HG03103 (cell line): ENCODE measurements around the gene CCDC73.
"Not testable (repeated sequence)": the region's sequence is repeated elsewhere in the genome, so short reads cannot be mapped to it uniquely, and the experiment has no call there.

Experiments used
- ATAC-seq: cut with Tn5 transposase; IDR thresholded peaks from one replicate; pipeline ENCODE4 v1.9.1; 2021; ENCODE audit warnings: low read depth; ENCODE audit not compliant: unreplicated experiment

Gene CCDC73

GRCh38 chr11:32809313-32809712 lies 14.9 kb upstream of the CCDC73 start:
- peak; percentile 90 for ATAC-seq

DNA sequence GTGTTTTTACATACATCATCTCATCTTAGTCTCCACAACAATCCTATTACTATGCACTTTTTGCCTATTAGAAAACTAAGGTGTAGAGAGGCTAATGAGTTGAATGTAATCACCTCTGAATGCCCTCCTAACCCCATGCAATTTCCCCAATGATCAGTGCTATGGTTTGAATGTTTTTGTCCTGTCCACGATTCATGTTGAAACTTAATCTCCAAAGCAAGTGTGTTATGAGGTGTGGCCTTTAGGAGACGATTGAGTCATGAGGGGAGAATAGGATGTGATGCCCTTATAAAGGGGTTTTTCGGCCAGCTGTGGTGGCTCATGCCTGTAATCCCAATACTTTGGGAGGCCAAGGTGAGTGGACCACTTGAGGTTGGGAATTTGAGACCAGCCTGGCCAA lies 2.0 kb upstream of the CCDC73 start:
- ATAC-seq = no peak

DNA sequence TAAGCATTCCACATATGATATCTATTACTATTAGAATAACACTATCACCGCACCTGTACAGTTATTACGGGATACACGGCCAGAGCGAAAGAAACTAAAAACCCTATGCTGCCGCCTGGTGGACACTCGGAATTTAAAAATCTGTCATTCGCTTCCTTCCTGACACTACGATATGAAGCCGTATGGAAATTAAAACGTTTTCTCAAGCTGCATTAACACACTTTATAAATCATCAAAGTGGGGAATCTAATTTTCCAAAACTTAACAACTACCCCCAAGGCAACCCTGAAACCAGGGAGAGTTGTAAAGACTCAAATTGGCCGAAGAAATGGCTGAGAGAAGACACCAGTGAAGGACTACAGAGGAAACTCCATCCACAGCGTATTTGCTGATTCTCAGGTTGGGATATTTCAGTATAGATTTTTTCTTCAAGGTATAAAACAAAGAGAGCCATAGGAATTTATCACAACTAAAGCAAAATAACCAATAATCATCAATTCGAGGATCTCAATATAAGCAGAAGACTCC lies 1.4 kb downstream of the CCDC73 start:
- ATAC-seq = peak; percentile 69

DNA sequence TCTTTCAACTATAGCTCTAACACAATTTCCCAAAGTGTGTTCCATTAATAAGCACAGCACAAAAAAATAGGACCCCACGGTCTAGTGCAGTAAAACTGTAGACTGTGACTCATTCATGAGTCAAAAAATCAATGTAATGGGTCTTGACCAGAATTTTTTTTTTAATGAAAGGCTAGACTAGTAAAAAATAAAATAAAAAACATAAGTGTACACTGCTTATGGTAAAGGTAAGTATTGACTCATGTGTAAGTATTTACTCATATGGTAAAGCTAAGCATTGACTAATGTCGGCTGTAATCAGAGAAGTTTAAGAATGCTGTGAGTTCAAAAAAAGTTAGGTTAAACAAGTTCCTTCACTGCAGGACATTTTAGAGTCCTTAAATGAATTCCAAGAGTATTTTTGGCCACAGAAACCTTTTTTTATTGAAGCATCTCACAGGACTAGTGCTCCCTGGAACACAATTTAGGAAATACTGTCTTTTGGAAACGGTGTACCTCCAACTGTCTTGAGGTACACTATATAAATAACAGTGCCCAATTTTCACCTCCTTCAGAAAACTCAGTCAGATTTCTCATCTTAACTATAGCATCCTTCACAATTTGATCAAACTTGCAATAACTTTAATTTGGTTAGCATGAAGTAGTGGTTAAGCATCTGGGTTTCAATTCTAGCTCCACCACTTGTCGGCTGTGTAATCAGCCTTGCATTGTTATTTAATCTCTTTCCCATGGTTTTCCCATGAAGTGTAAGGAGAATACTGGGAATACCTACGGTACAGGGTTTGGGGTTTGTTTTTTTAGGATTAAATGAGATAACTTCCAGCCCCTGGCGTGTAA lies 2.1 kb downstream of the CCDC73 start:
- no peak for ATAC-seq

GRCh38 chr11:32790916-32791315 lies 3.5 kb downstream of the CCDC73 start:
- ATAC-seq = no peak

DNA sequence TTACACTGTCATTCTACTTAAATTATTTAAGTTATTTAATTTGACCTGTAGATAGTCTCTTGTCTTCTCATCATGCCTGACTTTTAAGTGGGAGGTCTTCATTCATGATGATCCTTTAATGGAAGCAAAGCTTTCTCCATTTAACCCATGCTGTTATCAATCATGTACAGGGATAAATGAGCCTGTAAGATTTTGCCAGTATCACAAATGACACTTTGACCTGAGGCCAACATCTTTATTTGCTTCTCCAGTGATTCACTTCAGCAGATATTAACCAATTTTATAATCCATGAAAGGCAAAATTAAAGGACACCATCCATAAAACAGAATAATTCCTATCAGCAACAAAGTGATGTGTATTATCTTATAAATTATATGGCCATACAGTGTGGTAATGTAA lies 7.7 kb downstream of the CCDC73 start:
- no peak for ATAC-seq

GRCh38 chr11:32785262-32785661 lies 9.2 kb downstream of the CCDC73 start:
- no peak for ATAC-seq

- no peak for ATAC-seq
Observed at GRCh38 chr11:32781721-32782120, 12.7 kb downstream of the CCDC73 start.

DNA sequence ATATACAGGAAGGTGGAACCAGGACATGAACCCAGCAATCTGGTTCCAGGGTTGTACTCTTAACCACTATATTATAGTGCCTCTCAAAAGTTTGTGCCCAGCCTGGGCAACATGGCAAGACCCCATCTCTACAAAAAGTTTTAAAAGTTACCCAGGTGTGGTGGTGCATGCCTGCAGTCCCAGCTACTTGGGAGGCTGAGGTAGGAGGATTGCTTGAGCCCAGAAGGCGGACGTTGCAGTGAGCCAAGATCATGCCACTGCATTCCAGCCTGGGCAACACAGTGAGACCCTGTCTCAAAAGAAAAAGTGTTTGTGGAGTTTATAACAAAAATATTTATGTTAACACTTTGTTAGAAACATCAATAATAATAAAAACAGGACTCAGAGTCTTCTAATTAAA lies 13.6 kb downstream of the CCDC73 start:
- not testable (repeated sequence) for ATAC-seq

DNA sequence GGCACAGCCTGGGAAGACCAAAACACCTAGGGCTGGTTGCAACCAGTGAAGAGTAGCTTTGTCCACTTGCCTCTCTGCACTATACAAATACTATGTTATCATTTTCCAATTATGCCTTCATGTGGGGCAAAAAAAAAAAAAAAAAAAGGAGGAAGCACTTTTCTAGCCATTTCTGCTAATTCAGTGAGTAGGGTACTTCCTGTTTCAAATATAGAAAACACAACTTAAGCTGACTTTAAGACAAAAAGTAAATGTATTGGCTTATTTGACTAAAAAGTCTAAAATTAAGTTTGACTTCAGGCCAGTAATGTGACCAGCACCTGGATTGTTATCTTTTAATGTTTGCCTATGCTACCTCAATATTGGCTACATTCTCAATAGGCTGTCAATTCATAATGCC lies 15.3 kb downstream of the CCDC73 start:
- ATAC-seq = no peak

DNA sequence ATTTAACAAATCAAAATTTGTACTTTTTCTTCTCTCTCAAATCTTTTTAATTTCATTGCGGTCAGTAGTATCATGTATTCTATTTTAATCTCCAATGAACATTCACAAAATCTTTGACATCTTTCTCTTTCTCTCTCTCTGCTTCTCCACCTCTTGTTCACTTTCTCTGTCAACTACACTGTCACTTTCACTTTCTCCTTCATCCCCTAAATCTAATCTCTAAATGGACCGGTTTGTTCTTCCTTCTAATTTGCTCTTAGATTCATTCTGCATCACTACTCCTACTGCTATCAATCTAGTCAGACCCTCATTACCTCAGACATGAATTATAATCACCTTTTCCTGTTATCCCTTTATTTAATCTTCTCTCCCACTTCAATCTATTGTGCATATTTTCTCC lies 18.6 kb downstream of the CCDC73 start:
- ATAC-seq = no peak

DNA sequence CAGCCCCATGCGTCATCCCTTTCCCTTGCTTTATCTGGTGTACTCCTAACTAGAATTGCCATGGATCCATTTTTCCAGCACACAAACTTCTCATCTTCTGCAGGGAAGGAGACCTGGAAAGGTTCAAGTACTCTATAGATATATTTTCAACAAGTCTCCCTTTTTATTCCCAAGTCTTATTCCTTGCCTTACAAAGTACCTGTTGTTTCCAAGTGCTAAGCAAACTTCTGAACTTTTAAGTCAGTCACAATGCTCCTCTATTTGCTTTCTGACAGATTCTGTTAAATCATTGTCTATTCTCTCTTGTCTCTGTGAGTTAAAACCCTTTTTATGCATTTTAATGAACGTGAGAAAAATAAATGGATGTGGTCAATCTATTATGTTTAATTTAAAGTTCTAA lies 20.4 kb downstream of the CCDC73 start:
- no peak for ATAC-seq

GRCh38 chr11:32772731-32773130 lies 21.7 kb downstream of the CCDC73 start:
- no peak for ATAC-seq

DNA sequence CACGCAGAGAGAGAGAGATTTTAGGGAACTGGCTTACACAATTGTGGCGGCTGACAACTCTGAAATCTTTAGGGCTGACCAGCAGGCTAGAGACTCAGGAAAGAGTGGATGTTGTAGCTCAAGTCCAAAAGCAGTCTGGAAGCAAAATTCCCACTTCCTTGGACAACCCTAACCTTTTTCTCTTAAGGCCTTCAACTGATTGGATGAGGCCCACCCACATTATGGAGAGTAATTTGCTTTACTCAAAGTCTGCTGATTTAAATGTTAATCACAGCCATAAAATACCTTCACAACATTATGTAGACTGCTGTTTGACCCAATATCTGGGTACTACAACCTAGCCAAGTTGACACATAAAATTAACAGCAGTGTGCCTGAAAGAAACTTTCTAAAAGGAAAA lies 32.7 kb downstream of the CCDC73 start:
- ATAC-seq = not testable (repeated sequence)

- no peak for ATAC-seq
Observed at GRCh38 chr11:32758291-32758690, 36.2 kb downstream of the CCDC73 start.

- ATAC-seq = not testable (repeated sequence)
Observed at GRCh38 chr11:32753181-32753580, 41.3 kb downstream of the CCDC73 start.

- ATAC-seq = no peak
Observed at GRCh38 chr11:32752001-32752400, 42.5 kb downstream of the CCDC73 start.

DNA sequence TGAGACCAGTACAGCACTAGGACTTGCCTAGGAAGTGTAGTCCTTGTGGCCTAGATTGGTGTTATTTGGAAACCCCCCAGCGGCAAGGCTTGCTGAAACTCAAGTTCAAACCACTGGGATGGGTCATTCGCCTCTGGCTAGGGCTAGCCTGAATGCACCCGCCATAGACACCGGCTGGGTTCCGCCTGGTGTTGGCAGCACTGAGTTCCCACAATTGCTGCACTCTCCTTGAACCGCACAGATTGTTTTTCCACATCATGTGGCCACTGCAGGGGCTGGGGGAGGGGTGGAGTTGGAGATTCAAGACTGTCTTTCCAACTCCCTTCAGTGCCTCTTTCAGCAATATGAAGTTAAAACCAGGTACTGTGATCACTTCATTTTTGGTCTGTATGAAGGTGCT lies 43.1 kb downstream of the CCDC73 start:
- no peak for ATAC-seq

DNA sequence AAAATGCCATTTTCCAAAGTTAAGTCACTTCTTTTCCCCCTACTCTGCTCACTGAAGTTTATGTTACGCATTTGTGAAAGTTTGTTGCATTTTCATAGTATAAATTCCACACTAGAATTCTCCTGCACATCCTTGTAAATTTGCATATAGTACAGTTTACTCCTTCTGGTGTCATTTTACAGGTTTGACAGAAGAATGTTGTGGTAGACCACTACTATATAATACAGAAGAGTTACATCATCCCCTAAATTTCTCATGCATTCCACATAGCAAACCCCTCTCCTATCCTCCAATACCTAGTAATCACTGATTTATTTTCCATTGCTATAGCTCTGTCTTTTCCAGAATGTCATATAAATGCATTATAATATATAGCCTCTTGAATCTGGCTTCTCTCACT lies 64.5 kb downstream of the CCDC73 start:
- ATAC-seq = no peak

- ATAC-seq = no peak
Observed at GRCh38 chr11:32723332-32723731, 71.1 kb downstream of the CCDC73 start.

- no peak for ATAC-seq
Observed at GRCh38 chr11:32722255-32722654, 72.2 kb downstream of the CCDC73 start.

DNA sequence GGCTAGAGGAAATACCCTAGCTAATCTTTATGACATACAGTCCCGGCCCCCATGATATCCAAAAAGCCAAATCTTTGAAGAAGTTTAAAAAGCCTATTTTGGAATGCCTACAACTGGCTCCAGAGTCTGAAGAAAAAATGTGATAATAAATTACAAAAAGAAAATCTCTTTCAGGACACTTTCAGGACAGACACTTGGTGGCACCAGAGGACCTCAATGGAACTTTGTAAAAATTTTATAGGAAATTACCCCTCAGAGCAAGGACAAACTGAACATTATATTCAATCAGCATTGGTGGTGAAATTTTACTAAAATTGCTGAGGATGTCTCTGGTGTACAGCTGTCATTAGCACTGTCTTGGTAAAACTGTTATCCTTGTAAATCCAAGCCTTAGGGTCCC lies 81.0 kb downstream of the CCDC73 start:
- ATAC-seq = no peak
